ENCODE results near the gene ERCC1. TPM values are rescaled to one million over a fixed set of nuclear protein-coding genes. Genes with fewer than 3 reads are reported as not detected.
"Not testable (repeated sequence)": the region's sequence is repeated elsewhere in the genome, so short reads cannot be mapped to it uniquely, and the experiment has no call there.

Gene ERCC1
- total RNA-seq, 1 donor from 2014 or later, result 89.0 TPM

DNA sequence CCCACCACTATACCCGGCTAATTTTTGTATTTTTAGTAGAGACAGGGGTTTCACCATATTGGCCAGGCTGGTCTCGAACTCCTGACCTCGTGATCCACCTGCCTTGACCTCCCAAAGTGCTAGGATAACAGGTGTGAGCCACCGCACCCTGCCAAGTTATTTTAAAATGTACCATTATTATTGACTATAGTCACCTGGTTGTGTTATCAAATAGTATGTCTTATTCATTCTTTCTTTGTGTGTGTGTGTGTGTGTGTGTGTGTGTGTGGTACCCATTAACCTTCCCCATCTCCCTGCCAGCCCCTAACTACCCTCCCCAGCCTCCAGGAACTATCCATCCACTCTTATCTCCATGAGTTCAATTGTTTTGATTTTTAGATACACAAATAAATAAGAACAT is 13.4 kb downstream of the ERCC1 start:
- intact Hi-C loops (cut with DNase I); DNase-seq (ENCODE audit: low spot score): not testable (repeated sequence)

- intact Hi-C loops (cut with DNase I), result no loop called here
- DNase-seq (ENCODE audit: low spot score), result no peak
Measured at GRCh38 chr19:45409557-45409920, 14.2 kb downstream of the ERCC1 start.

DNA sequence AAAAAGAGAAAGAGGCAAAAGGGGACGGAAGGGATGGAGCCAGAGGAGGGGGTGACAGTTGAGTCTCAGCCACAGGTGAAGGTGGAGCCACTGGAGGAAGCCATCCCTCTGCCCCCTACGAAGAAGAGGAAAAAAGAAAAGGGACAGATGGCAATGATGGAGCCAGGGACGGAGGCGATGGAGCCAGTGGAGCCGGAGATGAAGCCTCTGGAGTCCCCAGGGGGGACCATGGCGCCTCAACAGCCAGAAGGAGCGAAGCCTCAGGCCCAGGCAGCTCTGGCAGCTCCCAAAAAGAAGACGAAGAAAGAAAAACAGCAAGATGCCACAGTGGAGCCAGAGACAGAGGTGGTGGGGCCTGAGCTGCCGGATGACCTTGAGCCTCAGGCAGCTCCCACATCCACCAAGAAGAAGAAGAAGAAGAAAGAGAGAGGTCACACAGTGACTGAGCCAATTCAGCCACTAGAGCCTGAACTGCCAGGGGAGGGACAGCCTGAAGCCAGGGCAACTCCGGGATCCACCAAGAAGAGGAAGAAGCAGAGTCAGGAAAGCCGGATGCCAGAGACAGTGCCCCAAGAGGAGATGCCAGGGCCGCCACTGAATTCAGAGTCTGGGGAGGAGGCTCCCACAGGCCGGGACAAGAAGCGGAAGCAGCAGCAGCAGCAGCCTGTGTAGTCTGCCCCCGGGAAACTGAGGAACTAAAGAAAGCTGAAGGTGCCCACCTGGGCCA is 14.7 kb downstream of the ERCC1 start:
- no peak for DNase-seq (ENCODE audit: low spot score)
- intact Hi-C loops (cut with DNase I), result no loop called here

DNA sequence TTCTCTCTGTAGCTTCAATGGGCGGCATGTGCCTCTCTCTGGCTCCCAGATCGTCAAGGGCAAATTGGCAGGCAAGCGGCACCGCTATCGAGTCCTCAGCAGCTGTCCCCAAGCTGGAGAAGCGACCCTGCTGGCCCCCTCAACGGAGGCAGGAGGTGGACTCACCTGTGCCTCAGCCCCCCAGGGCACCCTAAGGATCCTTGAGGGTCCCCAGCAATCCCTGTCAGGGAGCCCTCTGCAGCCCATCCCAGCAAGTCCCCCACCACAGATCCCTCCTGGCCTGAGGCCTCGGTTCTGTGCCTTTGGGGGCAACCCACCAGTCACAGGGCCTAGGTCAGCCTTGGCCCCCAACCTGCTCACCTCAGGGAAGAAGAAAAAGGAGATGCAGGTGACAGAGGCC is 15.6 kb downstream of the ERCC1 start:
- intact Hi-C loops (cut with DNase I), result no loop called here
- DNase-seq (ENCODE audit: low spot score), result no peak

- not testable (repeated sequence) for DNase-seq (ENCODE audit: low spot score)
- intact Hi-C loops (cut with DNase I), result loop anchor here (2.0 kb wide), 1 partner anchor 15 kb away; the partner anchor contains the start of gene ERCC1
Measured at GRCh38 chr19:45407585-45407984, 16.1 kb downstream of the ERCC1 start.

DNA sequence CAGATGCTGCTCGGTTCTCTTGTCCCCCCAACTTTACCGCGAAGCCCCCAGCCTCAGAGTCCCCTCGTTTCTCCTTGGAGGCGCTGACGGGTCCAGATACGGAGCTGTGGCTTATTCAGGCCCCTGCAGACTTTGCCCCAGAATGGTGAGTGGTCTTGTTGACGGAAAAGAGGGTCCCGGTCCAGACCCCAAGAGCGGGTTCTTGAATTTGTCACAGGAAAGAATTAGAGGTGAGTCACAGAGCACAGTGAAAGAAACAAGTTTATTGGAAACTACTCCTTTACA is 16.7 kb downstream of the ERCC1 start:
- DNase-seq (ENCODE audit: low spot score), result no peak
- intact Hi-C loops (cut with DNase I), result loop anchor here (2.0 kb wide), 1 partner anchor 16 kb away; the partner anchor contains the start of gene ERCC1

DNA sequence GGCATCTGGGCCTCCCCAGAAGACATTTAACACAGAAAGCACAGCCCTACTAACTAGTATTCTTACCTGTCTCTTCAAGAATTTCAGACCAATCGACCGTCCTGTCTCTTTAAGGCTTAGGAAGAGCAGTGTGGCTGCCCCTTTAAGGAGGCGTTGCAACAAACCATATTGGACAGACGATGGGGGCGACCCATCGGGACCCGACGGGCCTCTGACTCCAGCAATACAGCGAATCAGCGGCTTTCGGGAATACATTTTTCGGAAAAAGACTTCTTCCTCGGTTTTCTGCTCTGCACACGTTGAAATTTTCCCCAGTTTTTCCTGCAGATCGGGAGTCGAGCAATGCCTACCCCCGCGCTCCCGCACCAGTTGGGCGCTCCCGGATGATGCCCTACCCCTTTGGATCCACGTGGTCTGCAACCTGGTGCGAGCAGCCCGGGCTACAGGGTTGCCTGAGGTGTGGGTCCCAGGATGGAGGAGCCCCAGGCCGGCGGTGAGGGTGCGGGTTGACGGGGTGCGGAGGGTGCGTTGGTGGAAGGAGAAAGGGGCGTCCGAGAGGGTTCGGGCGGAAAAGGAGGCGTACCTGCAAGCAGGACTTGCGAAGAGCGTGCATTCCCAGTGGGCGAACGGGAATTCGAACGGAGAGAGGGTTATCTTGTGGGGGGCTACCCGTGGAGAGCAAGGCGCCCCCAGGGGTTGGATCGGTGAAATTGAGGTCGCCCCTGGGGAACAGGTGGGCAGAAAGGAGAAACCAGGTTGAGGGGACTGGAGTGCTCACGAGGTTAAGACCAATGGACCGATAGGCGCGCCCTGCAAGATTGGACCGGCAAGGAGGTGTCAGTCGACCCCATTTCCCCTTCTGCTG is 17.3 kb downstream of the ERCC1 start, which contains the start of gene POLR1G:
POLR1G (plus strand) TSS at position 419 of the 865 bp plus-strand sequence; CDS start at position 472, 53 bp downstream.
- DNase-seq (ENCODE audit: low spot score), result peak; percentile 90
- intact Hi-C loops (cut with DNase I), result loop anchor here (2.0 kb wide), 1 partner anchor 16 kb away; the partner anchor contains the start of gene ERCC1

- DNase-seq (ENCODE audit: low spot score), result peak; percentile 94
- intact Hi-C loops (cut with DNase I), result loop anchor here (2.0 kb wide), 1 partner anchor 17 kb away; the partner anchor contains the start of gene ERCC1
Measured at GRCh38 chr19:45405435-45406225, 18.1 kb downstream of the ERCC1 start.

DNA sequence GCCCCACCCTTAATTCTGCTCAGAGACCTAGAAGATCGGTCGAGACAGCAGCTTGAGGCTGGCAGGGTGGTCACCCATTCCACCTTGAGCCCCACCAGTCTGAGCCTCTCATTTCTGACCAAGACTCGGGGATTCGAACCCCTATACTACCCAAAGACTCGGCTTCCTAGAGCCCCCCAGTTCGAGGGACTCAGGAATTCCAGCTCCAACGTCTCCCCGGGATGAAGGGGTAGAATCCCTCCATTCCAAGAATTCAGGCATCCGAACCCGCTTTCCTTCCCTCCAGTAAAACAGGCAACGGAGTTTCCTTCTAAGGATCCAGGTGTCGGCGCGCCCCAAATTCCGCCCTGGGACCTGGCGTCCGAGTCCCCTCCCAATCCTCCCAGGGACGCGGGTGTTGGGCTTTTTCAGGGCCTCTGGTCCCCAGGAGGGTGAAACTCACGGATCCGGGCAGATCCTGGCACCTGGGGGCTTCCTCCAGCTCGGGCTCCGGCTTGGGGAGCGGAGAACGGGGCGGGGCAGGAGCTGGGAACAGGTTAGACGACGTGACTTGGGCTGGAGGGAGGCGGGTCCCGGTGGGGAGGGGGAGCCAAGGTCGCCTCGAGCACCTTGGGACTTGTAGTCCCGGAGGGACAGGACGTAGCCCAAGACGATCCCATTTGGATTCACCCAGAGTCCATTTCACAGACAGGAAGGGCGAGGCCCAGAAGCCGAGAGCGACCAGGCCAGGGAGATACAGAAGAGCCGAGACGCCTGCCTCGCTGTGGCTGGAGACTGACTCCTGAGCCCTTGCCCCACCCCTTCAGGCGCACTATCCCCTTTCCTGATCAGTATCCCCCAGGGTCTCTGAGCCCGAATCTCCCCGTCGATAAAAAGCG is 18.9 kb downstream of the ERCC1 start, which contains the start of gene PPP1R13L:
PPP1R13L (minus strand) TSS at position 513 of the 878 bp plus-strand sequence. CDS start 6,751 bp downstream, outside the sequence.
- intact Hi-C loops (cut with DNase I), result no loop called here
- DNase-seq (ENCODE audit: low spot score), result peak; percentile 93

DNA sequence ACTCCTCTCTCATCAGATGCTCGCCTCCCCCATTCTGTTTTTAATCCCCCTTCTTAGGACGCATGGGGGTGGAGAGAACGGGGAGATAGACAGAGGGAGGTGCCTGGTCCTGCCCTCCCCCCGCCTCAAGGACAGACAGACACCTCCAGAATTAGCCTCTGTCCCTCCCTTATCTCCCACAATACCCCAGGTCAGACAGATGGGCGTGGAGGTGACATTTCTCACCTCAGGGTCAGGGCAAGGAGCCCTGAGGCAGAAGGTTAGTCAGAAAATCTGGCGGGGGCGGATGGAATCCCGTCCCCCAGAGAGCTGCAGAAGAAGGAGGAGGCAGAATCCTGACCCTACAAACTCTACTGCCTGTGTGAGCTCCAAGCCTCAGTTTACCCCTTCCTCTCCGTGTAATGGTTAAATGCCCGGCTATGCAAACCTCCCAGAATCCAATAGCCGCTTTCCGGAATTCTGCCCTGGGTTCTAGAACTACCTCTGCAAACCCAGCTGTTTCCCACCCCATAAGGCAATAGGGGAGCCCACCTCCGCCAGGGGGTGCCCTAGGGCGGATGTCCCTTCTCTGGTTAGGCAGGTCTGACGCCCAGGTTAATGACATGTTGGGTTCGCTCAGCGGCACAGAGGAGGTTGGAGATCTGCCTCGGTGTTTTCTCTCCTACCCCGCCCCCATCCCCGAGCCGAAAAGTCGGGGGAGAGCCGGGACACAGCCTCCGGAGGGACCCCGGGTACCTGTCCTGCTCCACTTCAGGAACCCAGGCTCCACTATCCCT is 19.7 kb downstream of the ERCC1 start:
- no peak for DNase-seq (ENCODE audit: low spot score)
- intact Hi-C loops (cut with DNase I), result no loop called here

DNA sequence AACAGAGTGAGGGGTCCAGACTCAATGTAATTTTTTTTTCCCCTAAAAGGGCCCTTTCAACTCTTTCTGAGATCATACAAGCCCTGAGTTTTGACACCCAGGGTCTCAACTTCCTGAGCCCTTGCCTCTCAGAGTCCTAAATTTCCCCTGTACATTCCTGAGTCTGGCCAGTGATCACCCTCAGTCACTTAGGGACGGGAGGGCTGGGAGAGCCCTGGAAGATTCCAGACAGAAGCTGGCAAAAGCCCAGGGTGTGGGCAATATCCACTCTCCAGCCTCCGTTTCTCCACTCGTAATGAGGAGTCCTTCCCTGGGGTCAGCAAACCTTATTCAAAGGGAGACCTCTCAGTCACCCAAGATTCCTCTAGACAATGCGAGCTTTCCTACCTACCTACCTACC is 20.4 kb downstream of the ERCC1 start:
- intact Hi-C loops (cut with DNase I), result no loop called here
- no peak for DNase-seq (ENCODE audit: low spot score)

- intact Hi-C loops (cut with DNase I), result no loop called here
- no peak for DNase-seq (ENCODE audit: low spot score)
Measured at GRCh38 chr19:45402298-45403061, 21.2 kb downstream of the ERCC1 start.

- intact Hi-C loops (cut with DNase I), result no loop called here
- DNase-seq (ENCODE audit: low spot score), result no peak
Measured at GRCh38 chr19:45401815-45402214, 21.9 kb downstream of the ERCC1 start.

DNA sequence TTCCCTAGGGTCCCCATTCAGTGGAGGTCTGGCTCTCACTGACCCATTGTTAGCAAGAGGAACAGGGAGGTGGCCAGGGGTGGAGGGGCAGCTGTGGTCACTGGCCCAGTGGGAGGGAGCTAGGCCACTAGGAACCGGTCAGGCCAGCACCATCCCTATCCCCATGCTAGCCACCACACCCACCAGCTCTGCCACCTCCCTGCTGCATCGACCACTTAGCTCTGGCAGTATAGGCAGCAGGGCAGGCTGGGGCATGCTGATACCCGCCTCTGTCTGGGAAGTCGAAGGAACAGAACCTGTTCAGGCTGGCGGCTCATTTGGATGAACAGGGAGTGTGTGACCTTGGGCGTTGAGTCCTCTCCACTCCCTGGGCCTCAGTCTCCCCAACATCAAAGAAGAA is 23.5 kb downstream of the ERCC1 start:
- intact Hi-C loops (cut with DNase I), result no loop called here
- no peak for DNase-seq (ENCODE audit: low spot score)

DNA sequence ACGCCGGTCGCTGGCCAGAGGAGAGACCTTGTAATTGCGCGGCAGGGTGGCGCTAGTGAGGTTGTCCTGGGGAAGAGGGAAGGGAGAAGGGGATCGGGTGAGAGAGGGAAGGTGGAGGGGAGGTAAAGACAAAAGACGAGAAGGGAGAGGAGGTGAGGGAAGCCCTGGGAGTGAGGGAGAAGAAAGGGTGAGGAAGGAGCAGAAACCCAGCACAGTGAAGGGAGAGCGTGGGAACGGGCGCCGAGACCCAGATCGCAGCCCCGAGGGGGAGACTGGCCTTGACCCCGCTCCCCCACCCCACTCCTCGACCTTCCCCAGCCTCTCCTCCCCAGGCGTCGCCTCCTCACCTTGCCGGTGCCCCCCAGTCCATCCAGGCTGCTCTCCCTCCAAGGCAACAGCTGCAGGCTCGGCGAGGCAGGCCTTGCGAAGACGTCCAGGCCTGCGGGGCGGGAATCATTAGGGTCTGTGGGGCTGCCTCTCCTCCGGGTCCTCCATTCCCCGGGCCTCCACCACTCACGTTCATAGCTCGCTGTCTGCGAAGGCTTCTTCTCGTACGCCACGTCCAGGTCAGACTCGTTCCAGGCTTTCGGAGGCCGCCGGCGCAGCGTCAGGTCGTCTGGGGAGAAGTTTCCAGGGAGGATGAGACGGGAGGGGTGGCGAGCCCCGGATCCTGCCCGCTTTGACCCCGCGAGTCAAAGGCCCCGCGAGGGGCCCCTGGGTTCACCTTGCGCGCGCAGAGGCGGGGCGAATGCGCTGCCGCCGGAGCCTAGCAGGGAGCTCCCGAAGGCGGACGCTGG is 27.7 kb downstream of the ERCC1 start:
- DNase-seq (ENCODE audit: low spot score), result no peak
- intact Hi-C loops (cut with DNase I), result no loop called here

DNA sequence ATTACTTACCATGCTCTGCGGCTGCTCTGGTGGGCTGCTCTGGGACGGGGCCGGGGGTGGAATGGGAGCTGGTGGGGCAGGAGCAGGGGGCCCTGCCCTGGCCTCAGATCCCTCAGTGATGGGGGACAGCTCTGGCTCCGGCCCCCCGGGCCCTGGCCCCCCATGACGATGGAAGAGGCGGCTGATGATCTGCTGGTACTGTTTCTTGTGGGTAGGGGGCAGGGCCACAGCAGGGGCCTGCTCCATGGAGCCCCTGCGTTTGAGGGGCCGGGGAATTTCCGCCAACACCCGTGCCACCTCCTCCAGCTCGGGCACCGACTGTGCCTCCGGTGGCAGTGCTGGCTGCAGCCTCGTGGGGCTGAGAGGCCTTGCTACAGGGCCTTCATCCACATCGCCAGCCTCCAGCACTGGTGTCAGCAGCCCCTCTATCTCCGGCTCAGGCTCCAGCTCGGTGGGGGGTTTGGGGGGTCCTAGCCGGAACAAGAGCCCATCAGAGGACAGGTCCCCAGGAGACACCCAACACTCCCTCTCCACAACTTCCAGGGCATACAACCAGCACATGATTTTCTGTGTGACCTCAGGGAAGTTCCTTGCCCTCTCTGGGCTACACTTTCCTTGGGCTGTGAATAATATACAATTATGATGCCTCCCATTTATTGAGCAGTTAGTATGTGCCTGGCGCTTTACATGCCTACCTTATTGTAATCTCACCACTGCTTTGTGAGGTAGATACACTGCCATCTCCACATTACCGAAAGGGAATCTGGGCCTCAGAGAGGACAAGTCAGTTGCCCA is 31.6 kb downstream of the ERCC1 start:
- intact Hi-C loops (cut with DNase I), result no loop called here

More for the DNA sequence above, 31.6 kb downstream of the ERCC1 start:
- no peak for DNase-seq (ENCODE audit: low spot score)
